OCI-LY7 (cell line): ENCODE measurements around the gene L3MBTL3.

Experiments
- EZH2phosphoT487 ChIP-seq: fragments of 200-600 bp; sonication (generic); IDR thresholded peaks from 2 replicates; pipeline ENCODE4 v1.6.1; 2018; ENCODE audit warnings: low read depth, borderline replicate concordance, mild to moderate bottlenecking, mixed run types, antibody characterized with exemption, low read length, moderate library complexity, mixed read lengths
- TF ChIP-seq, protein P1 (sequence below): fragments of 200-600 bp; sonication (generic); conservative IDR thresholded peaks from 2 replicates; pipeline ENCODE4 v1.5.1; 2014; ENCODE audit warnings: mild to moderate bottlenecking, antibody characterized with exemption, low read length, moderate library complexity, mixed read lengths

DNA sequence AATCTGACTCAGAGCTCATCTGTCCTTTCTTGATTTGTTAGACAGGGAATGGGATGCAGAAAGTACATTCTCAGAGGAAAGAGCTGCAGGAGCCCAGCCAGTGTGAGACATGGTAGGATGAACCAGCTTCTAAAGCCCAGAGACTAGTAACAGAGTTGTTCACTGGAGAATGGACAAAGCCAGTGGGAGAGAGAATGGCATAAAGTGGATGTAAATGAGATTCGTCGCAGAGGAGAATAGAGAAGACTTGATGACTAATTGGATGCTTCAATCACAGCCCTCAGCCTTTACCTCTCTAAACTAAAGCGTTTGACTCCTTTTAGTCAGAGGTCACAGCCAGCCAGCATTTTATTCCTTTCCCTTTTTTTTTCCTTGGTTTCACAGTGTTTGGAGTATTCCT, 25.5 kb upstream of the L3MBTL3 start:
- TF ChIP-seq, protein P1, sequence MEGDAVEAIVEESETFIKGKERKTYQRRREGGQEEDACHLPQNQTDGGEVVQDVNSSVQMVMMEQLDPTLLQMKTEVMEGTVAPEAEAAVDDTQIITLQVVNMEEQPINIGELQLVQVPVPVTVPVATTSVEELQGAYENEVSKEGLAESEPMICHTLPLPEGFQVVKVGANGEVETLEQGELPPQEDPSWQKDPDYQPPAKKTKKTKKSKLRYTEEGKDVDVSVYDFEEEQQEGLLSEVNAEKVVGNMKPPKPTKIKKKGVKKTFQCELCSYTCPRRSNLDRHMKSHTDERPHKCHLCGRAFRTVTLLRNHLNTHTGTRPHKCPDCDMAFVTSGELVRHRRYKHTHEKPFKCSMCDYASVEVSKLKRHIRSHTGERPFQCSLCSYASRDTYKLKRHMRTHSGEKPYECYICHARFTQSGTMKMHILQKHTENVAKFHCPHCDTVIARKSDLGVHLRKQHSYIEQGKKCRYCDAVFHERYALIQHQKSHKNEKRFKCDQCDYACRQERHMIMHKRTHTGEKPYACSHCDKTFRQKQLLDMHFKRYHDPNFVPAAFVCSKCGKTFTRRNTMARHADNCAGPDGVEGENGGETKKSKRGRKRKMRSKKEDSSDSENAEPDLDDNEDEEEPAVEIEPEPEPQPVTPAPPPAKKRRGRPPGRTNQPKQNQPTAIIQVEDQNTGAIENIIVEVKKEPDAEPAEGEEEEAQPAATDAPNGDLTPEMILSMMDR, result no peak
- TF ChIP-seq EZH2phosphoT487, result no peak
